Smooth muscle cell of the umbilical artery (primary cell): Measurements from ENCODE around the gene ZC3HAV1L. TPM values are rescaled to one million over a fixed set of nuclear protein-coding genes. Genes with fewer than 3 reads are reported as not detected.

Source experiments
- total RNA-seq: library from RNA; depleted of rRNA; stranded (reverse); fragments of >200 nt; gene quantifications from 2 replicates; pipeline ENCODE4 v1.2.3, GENCODE V29; 2014

The ZC3HAV1L gene, protein sequence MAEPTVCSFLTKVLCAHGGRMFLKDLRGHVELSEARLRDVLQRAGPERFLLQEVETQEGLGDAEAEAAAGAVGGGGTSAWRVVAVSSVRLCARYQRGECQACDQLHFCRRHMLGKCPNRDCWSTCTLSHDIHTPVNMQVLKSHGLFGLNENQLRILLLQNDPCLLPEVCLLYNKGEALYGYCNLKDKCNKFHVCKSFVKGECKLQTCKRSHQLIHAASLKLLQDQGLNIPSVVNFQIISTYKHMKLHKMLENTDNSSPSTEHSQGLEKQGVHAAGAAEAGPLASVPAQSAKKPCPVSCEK
- total RNA-seq, result 17.5 and 20.2 TPM in 2 replicates

GRCh38 chr7:139035586-139036353 is at the start of gene ZC3HAV1L:
Gene ZC3HAV1L, minus strand, starts transcription at chr7:139036042. Its CDS starts 25 bp downstream, at chr7:139036017.

DNA sequence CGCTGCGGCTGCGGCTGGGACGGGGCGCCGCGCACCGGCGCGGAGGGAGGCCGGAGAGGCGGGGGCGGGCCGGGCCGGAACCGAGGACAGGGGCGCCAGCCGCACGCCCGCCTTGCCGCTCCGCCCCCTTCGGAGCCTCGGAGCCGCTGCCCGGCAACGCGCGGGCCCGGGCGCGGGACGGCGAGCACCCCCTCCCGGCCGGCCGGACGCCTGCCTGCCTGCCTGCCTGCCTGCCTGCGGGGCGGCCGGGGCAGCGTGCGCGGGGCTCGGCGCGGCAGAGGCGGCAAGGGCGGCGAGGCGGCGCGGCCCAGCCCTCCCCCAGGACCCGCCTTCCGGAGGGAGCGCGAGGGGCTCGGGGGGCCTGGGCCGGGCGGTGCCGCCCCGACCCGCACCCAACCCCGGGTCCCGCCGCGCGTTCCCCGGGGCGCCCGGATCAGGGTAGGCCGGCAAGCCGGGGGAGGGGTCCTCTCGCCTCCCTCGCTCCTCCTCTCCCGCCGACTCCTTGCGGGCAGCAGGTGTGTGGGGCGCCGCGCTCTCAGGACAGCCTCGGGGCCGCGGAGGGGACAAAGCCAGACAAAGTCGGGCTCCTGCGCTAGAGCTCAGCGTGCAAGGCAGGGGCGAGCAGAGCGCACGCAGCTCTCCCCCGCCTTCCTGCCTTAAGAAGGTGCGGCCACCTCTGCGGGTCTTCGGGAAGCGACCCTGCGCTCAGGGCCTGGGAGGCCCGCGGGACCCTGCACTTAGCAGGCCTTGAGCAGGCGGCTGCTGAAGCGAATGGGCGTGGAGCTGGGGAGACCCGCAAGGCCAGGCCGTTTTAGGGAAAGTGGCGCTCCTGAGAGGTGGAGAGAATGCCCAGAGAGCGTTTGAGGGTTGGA is 54.3 kb downstream of the ZC3HAV1L start, which contains the start of gene KIAA1549:
TSS of gene KIAA1549 (minus strand) at position 58 of the 872 bp plus-strand sequence. CDS start 120 bp downstream, outside the sequence.

Other genes with a start within 250 kb of the ZC3HAV1L start
- gene TMEM213, start 238.0 kb downstream of the ZC3HAV1L start, total RNA-seq, result not detected in 2 replicates
- 0.30 and 0.37 TPM in 2 replicates for gene ATP6V0A4, start 237.8 kb downstream of the ZC3HAV1L start, total RNA-seq
- gene KIAA1549, start 54.7 kb downstream of the ZC3HAV1L start, total RNA-seq, result 3.6 and 4.5 TPM in 2 replicates
- 26.4 and 38.8 TPM in 2 replicates for gene ZC3HAV1, start 73.7 kb upstream of the ZC3HAV1L start, total RNA-seq
- gene UBN2, start 195.2 kb upstream of the ZC3HAV1L start, total RNA-seq, result 7.1 and 7.5 TPM in 2 replicates